RWPE1 (cell line): ENCODE data around the gene MATR3.

Source experiments
- CTCF ChIA-PET: fragments of 350-600 bp; sonication (Branson Sonifier 250); formaldehyde crosslinking; extraction: SDS; loops from one replicate; lab custom pipeline; 2021; lab: Yijun Ruan, JAX
- POLR2A ChIA-PET: fragments of 400-600 bp; formaldehyde crosslinking; extraction: SDS; loops from one replicate; lab custom pipeline; 2020; ENCODE audit warnings: antibody characterized with exemption; ENCODE audit not compliant: low non-redundant PET; lab: Yijun Ruan, JAX
- DNase-seq: peaks from one replicate; pipeline ENCODE4 v3.0.0; 2012; ENCODE audit warnings: low spot score
- H3K27ac ChIP-seq: fragments of 450-650 bp; 2 replicates; pipeline ENCODE4 v1.5.1; 2017
- TF ChIP-seq, protein P1 (sequence below): fragments of 450-650 bp; conservative IDR thresholded peaks from 2 replicates; pipeline ENCODE4 v1.5.1; 2017; ENCODE audit warnings: low read depth, mild to moderate bottlenecking

Gene MATR3

DNA sequence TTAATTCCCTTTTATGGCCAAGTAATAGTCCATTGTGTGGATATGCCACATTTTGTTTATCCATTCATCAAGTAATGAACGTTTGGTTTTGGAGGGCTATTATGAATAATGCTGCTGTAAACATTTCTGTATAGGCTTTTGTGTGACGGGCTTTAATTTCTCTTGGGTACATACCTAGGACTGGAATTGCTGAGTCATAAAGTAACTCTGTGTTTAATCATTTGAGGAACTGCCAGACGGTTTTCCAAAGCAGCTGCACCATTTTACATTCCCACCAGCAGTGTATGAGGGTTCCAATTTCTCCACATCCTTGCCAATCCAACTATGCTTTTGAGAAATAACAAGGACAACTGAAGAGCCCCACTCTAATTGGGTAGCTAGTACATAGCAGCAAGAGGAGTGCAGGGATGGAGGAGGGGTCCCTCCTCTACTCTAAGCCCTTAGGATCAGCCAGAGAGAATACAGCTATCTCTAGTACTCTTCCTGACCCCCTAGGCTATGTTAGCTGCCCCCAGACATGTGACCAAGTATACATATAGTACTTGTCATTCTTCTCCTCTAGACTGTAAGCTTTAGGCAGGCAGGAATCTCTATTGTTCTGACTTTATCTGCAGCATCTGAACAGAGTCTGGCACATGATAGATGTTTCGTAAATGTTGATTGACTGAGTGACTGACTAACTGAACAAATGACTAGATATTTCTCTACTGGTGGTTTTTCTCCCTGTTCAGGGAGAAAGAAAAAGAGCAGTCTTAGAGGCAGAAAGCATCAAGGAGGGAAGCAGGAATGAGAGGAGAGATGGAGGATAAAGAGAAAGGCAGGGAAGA, 22.1 kb upstream of the MATR3 start:
- no peak overlapping the region for H3K27ac ChIP-seq
- POLR2A ChIA-PET = interaction anchor here (0.6 kb wide), 1 partner anchor 220 kb away, joined by 4 read pairs; no protein-coding TSS in a partner anchor
- TF ChIP-seq, protein P1, sequence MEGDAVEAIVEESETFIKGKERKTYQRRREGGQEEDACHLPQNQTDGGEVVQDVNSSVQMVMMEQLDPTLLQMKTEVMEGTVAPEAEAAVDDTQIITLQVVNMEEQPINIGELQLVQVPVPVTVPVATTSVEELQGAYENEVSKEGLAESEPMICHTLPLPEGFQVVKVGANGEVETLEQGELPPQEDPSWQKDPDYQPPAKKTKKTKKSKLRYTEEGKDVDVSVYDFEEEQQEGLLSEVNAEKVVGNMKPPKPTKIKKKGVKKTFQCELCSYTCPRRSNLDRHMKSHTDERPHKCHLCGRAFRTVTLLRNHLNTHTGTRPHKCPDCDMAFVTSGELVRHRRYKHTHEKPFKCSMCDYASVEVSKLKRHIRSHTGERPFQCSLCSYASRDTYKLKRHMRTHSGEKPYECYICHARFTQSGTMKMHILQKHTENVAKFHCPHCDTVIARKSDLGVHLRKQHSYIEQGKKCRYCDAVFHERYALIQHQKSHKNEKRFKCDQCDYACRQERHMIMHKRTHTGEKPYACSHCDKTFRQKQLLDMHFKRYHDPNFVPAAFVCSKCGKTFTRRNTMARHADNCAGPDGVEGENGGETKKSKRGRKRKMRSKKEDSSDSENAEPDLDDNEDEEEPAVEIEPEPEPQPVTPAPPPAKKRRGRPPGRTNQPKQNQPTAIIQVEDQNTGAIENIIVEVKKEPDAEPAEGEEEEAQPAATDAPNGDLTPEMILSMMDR = no peak
- no peak for DNase-seq
- CTCF ChIA-PET = interaction anchor here (0.7 to 1.7 kb wide), 5 partner anchors 9 to 127 kb away, joined by 3 to 11 read pairs (median 3); no protein-coding TSS in a partner anchor

DNA sequence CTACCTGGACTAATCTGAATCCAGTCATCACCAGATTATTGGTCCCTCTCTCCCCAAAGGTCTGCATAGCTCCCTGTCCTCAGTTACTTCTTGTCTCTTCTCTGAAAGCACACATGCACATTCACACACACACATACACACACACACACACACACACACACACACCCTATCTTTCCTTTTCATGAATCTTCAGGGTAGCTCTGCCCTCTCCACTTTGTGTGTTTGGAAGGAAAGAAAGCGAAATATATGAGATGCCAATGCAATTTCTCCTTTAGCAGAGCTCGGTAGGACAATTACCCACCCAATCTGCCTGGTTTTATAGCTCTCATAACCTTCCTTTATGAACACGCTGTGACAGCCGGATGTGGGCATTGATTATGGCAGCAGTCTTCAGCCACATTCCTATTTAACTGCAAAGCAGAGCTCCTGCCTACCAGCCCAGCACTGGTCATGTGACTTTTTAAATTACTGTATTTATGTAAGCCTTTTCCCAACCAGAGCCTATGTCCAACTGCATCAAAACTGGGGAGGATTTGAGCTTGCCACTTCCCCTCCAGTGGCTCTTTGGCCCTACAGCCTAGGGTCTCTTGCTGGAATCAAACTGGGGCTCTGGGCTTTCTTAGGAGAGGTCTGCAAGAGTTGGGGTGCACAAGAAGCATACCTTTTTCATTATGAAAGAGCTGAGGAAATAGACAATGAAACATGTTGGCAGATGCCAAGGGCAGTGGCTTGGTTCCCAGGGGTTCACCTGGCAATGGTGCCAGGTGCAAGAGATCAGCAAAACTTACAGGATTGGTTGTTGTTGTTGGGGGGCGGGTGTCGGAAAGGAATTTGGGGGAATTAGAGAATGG, 20.8 kb upstream of the MATR3 start:
- POLR2A ChIA-PET = interaction anchor here (0.5 kb wide), 1 partner anchor 743 kb away, joined by 4 read pairs; no protein-coding TSS in a partner anchor

DNA sequence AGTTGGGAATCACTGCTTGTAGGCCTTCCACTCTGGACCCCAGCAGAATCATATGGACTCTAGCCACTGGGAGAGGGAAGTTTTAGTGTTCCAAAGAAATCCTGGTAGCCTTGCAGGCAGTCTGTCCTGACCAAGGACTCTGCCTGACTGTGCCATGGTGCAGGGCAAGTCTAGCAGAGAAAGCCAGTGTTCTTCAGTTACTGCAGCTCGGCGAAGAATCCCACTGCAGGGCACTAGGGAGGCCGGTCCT, 20.3 kb upstream of the MATR3 start:
- peak overlapping the region; percentile 72 for H3K27ac ChIP-seq
- CTCF ChIA-PET = interaction anchor here (0.5 to 1.7 kb wide), 4 partner anchors 9 to 694 kb away, joined by 3 to 11 read pairs (median 3); no protein-coding TSS in a partner anchor
- TF ChIP-seq, protein P1 = no peak
- POLR2A ChIA-PET = interaction anchor here (0.5 kb wide), 1 partner anchor 744 kb away, joined by 4 read pairs; no protein-coding TSS in a partner anchor
- DNase-seq = peak; percentile 52

More for the DNA sequence above, 20.8 kb upstream of the MATR3 start:
- DNase-seq = peak; percentile 78
- TF ChIP-seq, protein P1 = no peak
- peak overlapping the region; percentile 72 for H3K27ac ChIP-seq
- CTCF ChIA-PET = interaction anchor here (0.5 to 1.7 kb wide), 4 partner anchors 9 to 693 kb away, joined by 3 to 11 read pairs (median 3); no protein-coding TSS in a partner anchor

DNA sequence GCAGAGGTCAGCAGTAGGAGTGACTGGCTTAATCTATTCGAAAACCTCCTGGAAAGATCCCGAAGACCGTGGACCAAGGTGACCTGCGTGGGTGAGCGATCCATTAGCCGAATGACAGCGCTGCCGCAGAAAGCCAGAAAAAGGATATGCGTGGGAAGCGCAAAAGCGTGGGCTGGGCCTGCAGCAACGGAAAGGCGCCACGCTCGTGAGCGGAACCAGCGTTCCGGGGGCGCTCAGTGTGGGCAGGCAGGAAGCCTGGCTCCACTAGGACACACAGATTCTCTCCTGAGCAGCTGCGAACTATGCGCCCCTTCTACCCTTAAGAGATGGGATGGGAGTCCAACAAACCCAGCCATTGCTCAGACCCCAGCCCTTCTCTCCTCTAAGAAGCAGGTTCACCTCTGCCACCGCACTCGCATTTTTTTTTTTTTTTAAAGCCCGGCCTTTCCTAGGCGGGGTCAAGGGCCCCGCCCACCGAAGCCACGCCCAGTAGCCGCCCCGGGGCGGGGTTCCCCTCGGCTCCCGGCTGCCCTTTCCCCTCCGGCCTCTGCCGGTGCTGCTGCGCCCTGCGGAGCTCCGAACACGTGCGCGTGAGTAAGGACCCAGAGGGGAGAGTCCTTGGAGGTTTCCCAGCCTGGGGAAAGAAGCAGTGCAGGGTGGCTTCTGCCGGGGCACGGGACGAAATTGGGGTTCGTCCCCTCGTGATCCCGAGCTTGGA, 19.8 kb upstream of the MATR3 start:
- TF ChIP-seq, protein P1 = no peak
- H3K27ac ChIP-seq = peak overlapping the region; percentile 72
- peak; percentile 99 for DNase-seq
- POLR2A ChIA-PET = interaction anchor here (0.5 to 0.7 kb wide), 3 partner anchors 20 to 745 kb away, joined by 3 to 4 read pairs (median 4); partner anchors contain the start of gene MATR3
- CTCF ChIA-PET = interaction anchor here (1.0 to 1.7 kb wide), 3 partner anchors 10 to 694 kb away, joined by 3 to 11 read pairs (median 3); no protein-coding TSS in a partner anchor

- peak overlapping the region; percentile 72 for H3K27ac ChIP-seq
- DNase-seq = no peak
- TF ChIP-seq, protein P1 = no peak
- POLR2A ChIA-PET = interaction anchor here (0.6 to 1.6 kb wide), 3 partner anchors 10 to 83 kb away, joined by 3 to 6 read pairs (median 5); partner anchors contain the start of gene MATR3
- CTCF ChIA-PET = no interaction called here
Observed at GRCh38 chr5:139275536-139275935, 18.0 kb upstream of the MATR3 start.
